ENCODE results near the gene SHB. TPM values are rescaled to one million over a fixed set of nuclear protein-coding genes. Genes with fewer than 3 reads are reported as not detected.

Gene SHB
- total RNA-seq, 4 donors from 2014 or later, result 18.4 to 27.5 (median 22.0) TPM

GRCh38 chr9:38004809-38005560 is 64.0 kb downstream of the SHB start:
- intact Hi-C loops (cut with DNase I), result no loop called here
- Histone ChIP-seq H3K4me1 (peaks cover 12 to 27% of the 10 kb centered on the region in 2 donors), H3K27me3 (no peaks in the 10 kb centered on the region), H3K36me3 (no peaks in the 10 kb centered on the region), H3K9me3 (no peaks in the 10 kb centered on the region), H3K27ac (no peak overlapping the region), H3K4me3 (replicated peaks in 1 of 3) (no peak overlapping the region)
- no peak for TF ChIP-seq POLR2A (IDR thresholded peaks at IDR 0.05)
- no peak for TF ChIP-seq CTCF (IDR thresholded peaks at IDR 0.05)
- 96% methylated on average over 10 to 12 of the region's 12 CpGs for WGBS, 2 donors
- no peak for DNase-seq

- H3K4me1 ChIP-seq, result peaks cover 12 to 32% of the 10 kb centered on the region in 2 donors
- H3K9me3 ChIP-seq, result no peaks in the 10 kb centered on the region
- WGBS, 2 donors, result 94 to 97% methylated on average over 13 to 17 of the region's 17 CpGs
- intact Hi-C loops (cut with DNase I), result no loop called here
- H3K27me3 ChIP-seq, result no peaks in the 10 kb centered on the region
- H3K4me3 ChIP-seq (replicated peaks in 1 of 3), result no peak overlapping the region
- no peak for DNase-seq
- no peaks in the 10 kb centered on the region for H3K36me3 ChIP-seq
- no peak overlapping the region for H3K27ac ChIP-seq
- TF ChIP-seq POLR2A (IDR thresholded peaks at IDR 0.05), result no peak
- no peak for TF ChIP-seq CTCF (IDR thresholded peaks at IDR 0.05)
Observed at GRCh38 chr9:38003946-38004808, 64.8 kb downstream of the SHB start.

- Histone ChIP-seq H3K27ac (no peak overlapping the region), H3K4me1 (peaks cover 7 to 30% of the 10 kb centered on the region in 2 donors), H3K27me3 (no peaks in the 10 kb centered on the region), H3K9me3 (no peaks in the 10 kb centered on the region), H3K36me3 (no peaks in the 10 kb centered on the region), H3K4me3 (replicated peaks in 1 of 3) (no peak overlapping the region)
- intact Hi-C loops (cut with DNase I), result no loop called here
- DNase-seq, result no peak
- 80 to 86% methylated on average over 7 to 8 of the region's 8 CpGs for WGBS, 2 donors
- no peak for TF ChIP-seq POLR2A (IDR thresholded peaks at IDR 0.05)
- no peak for TF ChIP-seq CTCF (IDR thresholded peaks at IDR 0.05)
Observed at GRCh38 chr9:38003230-38003629, 65.8 kb downstream of the SHB start.

- WGBS, 2 donors, result 90 to 100% methylated on average over 3 to 4 of the region's 7 CpGs
Observed at GRCh38 chr9:38001430-38001829, 67.6 kb downstream of the SHB start.

More at GRCh38 chr9:38001430-38001829, 67.6 kb downstream of the SHB start:
- Histone ChIP-seq H3K4me1 (peaks cover 0 to 14% of the 10 kb centered on the region in 2 donors), H3K27ac (no peak overlapping the region), H3K4me3 (replicated peaks in 1 of 3) (no peak overlapping the region), H3K27me3 (no peaks in the 10 kb centered on the region), H3K9me3 (no peaks in the 10 kb centered on the region), H3K36me3 (no peaks in the 10 kb centered on the region)
- intact Hi-C loops (cut with DNase I), result no loop called here
- TF ChIP-seq POLR2A (IDR thresholded peaks at IDR 0.05) (no peak), CTCF (IDR thresholded peaks at IDR 0.05) (no peak)
- DNase-seq, result no peak

Measured in thyroid gland (tissue), 4 donors.